ENCODE measurements around the gene GSG1.
"Not testable (repeated sequence)": the region's sequence is repeated elsewhere in the genome, so short reads cannot be mapped to it uniquely, and the experiment has no call there.

GSG1 gene

GRCh38 chr12:13091832-13092231 is 11.6 kb downstream of the GSG1 start:
- no peak for DNase-seq

- DNase-seq, result no peak
These were observed 13.4 kb downstream of the GSG1 start for GRCh38 chr12:13090054-13090453.

- DNase-seq, result no peak
These were observed 15.0 kb downstream of the GSG1 start for GRCh38 chr12:13088496-13088895.

- DNase-seq, result no peak
These were observed 15.7 kb downstream of the GSG1 start for GRCh38 chr12:13087766-13088165.

- DNase-seq, result no peak
These were observed 17.3 kb downstream of the GSG1 start for GRCh38 chr12:13085968-13086686.

- DNase-seq, result no peak
These were observed 18.4 kb downstream of the GSG1 start for GRCh38 chr12:13084898-13085640.

GRCh38 chr12:13083638-13084037 is 19.8 kb downstream of the GSG1 start:
- DNase-seq, result not testable (repeated sequence)

- DNase-seq, result no peak
These were observed 20.6 kb downstream of the GSG1 start for GRCh38 chr12:13082861-13083260.

- no peak for DNase-seq
These were observed 23.2 kb downstream of the GSG1 start for GRCh38 chr12:13080266-13080665.

GRCh38 chr12:13079440-13079906 is 24.0 kb downstream of the GSG1 start:
- no peak for DNase-seq

- no peak for DNase-seq
These were observed 27.5 kb downstream of the GSG1 start for GRCh38 chr12:13075786-13076570.

- DNase-seq, result no peak
These were observed 28.4 kb downstream of the GSG1 start for GRCh38 chr12:13075118-13075480.

- DNase-seq, result no peak
These were observed 28.9 kb downstream of the GSG1 start for GRCh38 chr12:13074396-13075117.

- no peak for DNase-seq
These were observed 30.3 kb downstream of the GSG1 start for GRCh38 chr12:13073173-13073572.

GRCh38 chr12:13071305-13072280 is 31.9 kb downstream of the GSG1 start:
- no peak for DNase-seq

- no peak for DNase-seq
These were observed 34.1 kb downstream of the GSG1 start for GRCh38 chr12:13069380-13069779.

GRCh38 chr12:13067322-13067721 is 36.1 kb downstream of the GSG1 start:
- no peak for DNase-seq

GRCh38 chr12:13066459-13066858 is 37.0 kb downstream of the GSG1 start:
- DNase-seq, result no peak

- DNase-seq, result no peak
These were observed 37.5 kb downstream of the GSG1 start for GRCh38 chr12:13066014-13066413.

GRCh38 chr12:13062669-13063068 is 40.8 kb downstream of the GSG1 start:
- DNase-seq, result no peak

- no peak for DNase-seq
These were observed 42.1 kb downstream of the GSG1 start for GRCh38 chr12:13061377-13061776.
